PFSK-1 (cell line): ENCODE results near the gene CDCA7L.

Experiments
- FOXP2 ChIP-seq: optimal IDR thresholded peaks from 2 replicates; pipeline ENCODE3; 2011; ENCODE audit warnings: borderline replicate concordance, control low read depth, inconsistent platforms; ENCODE audit not compliant: insufficient read depth; ENCODE audit errors: extremely low read length, extremely low read depth
- POLR2AphosphoS5 ChIP-seq: IDR thresholded peaks from 2 replicates; pipeline ENCODE4 v1.6.1; 2012; ENCODE audit warnings: low read depth, mild to moderate bottlenecking, control low read depth, low read length, moderate library complexity
- REST ChIP-seq, 2 experiments: IDR thresholded peaks; 2 replicates each; pipeline versions ENCODE4 v1.6.1 to v1.8.0; 2011 to 2012; ENCODE audit warnings: low read depth in 2 of 2, low read length in 2 of 2, control low read depth in 1 of 2, inconsistent platforms in 1 of 2, mild to moderate bottlenecking in 1 of 2, moderate library complexity in 1 of 2; ENCODE audit not compliant: insufficient read depth in 1 of 2
- SIN3A ChIP-seq: IDR thresholded peaks from 2 replicates; pipeline ENCODE4 v1.6.1; 2012; ENCODE audit warnings: mild to moderate bottlenecking, low read length, moderate library complexity, borderline replicate concordance; ENCODE audit not compliant: insufficient read depth
- TAF1 ChIP-seq: IDR thresholded peaks from 2 replicates; pipeline ENCODE4 v1.6.1; 2012; ENCODE audit warnings: low read length, control low read depth, borderline replicate concordance; ENCODE audit not compliant: insufficient read depth

DNA sequence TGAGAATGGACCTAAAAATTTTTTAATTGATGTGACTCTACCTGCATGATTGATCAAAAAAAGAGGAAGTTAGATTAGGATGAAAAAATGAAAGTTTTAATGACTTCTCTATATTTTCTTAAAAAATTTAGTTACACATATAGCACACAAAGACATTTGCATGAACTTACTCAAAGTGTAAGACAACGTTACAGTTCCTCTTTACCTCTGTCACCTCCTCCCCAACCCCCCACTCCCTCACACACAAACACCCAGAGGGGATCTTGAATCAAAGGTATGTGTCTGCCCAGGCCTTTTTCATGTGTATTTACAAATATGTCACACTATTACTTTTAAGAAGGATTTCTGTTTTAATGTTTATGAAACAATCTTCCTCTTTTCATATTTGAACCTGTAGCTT, 20.6 kb upstream of the CDCA7L start:
- no peak for TF ChIP-seq TAF1
- TF ChIP-seq POLR2AphosphoS5, result no peak
- TF ChIP-seq REST (IDR thresholded peaks at IDR 0.05; ENCODE audit: insufficient read depth in 1 of 2, low read depth in 2 of 2, low read length in 2 of 2), result no peak
- no peak for TF ChIP-seq SIN3A
- TF ChIP-seq FOXP2, result no peak
